Activated CD4-positive, alpha-beta T cell treated with anti-CD3 and anti-CD28 coated beads for 1 hour (primary cell): ENCODE results near the gene PTPRG.

Experiments
- DNase-seq: peaks from one replicate; pipeline ENCODE4 v3.0.0-alpha.2; 2020

PTPRG gene

DNA sequence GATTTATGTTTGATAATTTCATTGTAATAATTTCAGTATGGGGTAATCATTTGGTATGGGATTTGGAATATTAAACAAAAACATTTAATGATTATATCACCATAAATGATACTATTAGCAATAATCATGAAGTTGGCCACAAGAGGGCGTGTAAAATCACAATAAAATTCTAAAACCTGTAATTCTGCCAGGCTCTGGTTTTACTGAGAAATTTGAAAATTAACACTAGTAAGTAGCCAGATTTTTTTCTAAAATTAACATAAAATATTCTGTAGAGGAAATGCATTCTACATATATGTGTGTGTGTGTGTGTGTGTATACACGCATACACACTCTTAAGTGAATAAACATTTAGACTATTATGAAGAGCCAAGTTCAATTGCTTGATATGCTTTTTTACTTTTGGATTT is 771.5 kb downstream of the PTPRG start:
- no peak for DNase-seq

DNA sequence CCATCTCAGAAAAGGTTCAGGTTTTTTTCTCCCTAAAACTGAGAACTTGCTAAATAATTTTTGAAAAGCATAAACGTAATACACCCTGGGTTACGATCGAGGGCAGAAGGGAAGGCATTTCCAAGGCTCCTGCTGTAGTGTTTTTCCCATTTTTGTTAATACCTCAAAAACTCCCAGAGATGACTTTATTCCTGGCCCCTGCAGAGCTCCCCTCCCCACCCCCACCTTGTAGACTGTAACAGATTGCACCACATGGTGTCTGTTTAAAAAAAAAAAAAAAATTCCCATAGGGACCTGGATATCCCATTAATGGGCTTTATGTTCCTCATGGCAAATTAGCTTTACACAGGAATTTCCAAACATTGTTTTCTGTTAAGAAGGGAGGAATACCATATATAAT is 773.8 kb downstream of the PTPRG start:
- no peak for DNase-seq

DNA sequence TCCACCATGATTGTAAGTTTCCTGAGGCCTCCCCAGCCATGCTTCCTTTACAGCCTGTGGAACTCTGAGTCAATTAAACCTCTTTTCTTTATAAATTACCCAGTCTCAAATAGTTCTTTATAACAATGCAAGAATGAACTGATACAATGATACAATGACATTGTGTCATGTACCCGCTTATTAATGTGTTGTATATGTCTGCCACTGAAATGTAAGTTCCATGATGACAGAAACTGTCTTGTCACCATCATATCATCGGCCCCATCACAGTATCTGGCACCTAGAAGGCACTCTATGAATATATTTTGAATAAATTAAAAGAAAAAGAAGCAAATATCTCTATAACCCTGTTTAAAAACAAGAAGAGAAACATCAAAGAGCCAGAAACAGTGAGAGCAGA is 782.4 kb downstream of the PTPRG start:
- DNase-seq = no peak
